Cardiac muscle cell (in vitro differentiated cells and primary cell): ENCODE results near the gene CKS1B. TPM values are rescaled to one million over a fixed set of nuclear protein-coding genes. Genes with fewer than 3 reads are reported as not detected.

Experiments
- DNase-seq, 2 donors: peaks; one replicate each; pipeline versions ENCODE4 v3.0.0 to v3.0.0-alpha.2; 2010 to 2017; ENCODE audit warnings: low read depth in 1 of 2, low spot score in 1 of 2
- H3K27ac ChIP-seq: fragments of 200-600 bp; sonication (generic); 2 replicates; pipeline ENCODE4 v1.5.1; 2016
- H3K27me3 ChIP-seq: fragments of 200-600 bp; sonication (generic); 2 replicates; pipeline ENCODE4 v1.6.0; 2016; ENCODE audit warnings: control low read depth
- H3K36me3 ChIP-seq: fragments of 200-600 bp; sonication (generic); 2 replicates; pipeline ENCODE4 v1.5.1; 2016; ENCODE audit warnings: control low read depth
- H3K4me1 ChIP-seq: fragments of 200-600 bp; sonication (generic); 2 replicates; pipeline ENCODE4 v1.8.1; 2017; ENCODE audit warnings: low read depth, mild to moderate bottlenecking, mixed run types
- H3K4me3 ChIP-seq: fragments of 200-600 bp; sonication (generic); 2 replicates; pipeline ENCODE4 v1.5.1; 2016; ENCODE audit warnings: mild to moderate bottlenecking
- H3K9me3 ChIP-seq: fragments of 200-600 bp; sonication (generic); 2 replicates; pipeline ENCODE4 v1.5.1; 2017; ENCODE audit warnings: low read depth, mild to moderate bottlenecking, control low read depth
- polyA plus RNA-seq: library from polyadenylated mRNA; unstranded; fragments of >200 nt; fragmentation: Nextera tagmentation; extraction: Ambion mirVana; gene quantifications from 2 replicates; pipeline ENCODE4 v1.2.1, GENCODE V29; 2016
- total RNA-seq: library from RNA; depleted of rRNA; stranded (reverse); fragments of >200 nt; gene quantifications from 2 replicates; pipeline ENCODE4 v1.2.3, GENCODE V29; 2016
- TF ChIP-seq, protein P1 (sequence below): IDR thresholded peaks from 2 replicates; pipeline ENCODE4 v1.5.1; 2012; ENCODE audit warnings: low read depth, mild to moderate bottlenecking, low read length

The CKS1B gene
- total and polyA plus RNA-seq, 2 experiments from 2014 or later = 96.5 to 157 TPM

DNA sequence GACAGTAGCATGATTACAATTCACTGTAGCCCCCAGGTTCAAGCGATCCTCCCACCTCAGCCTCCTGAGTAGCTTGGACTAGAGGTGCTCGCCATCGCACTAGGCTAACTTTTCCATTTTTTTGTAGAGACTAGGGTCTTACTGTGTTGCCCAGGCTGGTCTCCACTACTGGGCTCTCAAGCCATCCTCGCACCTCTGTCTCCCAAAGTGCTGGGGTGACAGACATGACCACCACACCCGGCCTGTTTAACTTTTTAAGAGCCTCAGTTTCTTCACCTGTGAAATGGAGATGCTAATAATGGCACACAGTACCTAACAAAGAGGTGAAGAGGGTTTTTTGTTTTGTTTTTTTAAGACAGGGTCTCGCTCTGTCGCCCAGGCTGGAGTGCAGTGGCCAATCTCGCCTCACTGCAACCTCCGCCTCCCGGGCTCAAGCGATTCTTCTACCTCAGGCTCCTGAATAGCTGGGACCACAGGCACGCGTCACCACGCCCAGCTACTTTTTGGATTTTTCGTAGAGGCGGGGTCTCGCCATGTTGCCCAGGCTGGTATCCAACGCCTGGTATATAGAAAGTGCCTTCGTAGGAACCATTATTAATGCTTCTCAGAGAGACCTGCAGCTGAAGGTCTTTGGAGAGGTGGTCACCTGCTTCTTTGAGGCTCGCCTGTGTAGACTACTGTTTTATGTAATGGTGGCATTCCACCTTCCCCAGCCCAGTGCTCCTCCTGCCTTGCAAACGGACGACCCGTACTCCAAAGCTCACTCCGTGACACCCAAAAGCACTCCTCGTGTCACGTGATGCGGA lies 38.5 kb upstream of the CKS1B start:
- H3K27ac ChIP-seq = peak overlapping the region; percentile 99
- TF ChIP-seq, protein P1, sequence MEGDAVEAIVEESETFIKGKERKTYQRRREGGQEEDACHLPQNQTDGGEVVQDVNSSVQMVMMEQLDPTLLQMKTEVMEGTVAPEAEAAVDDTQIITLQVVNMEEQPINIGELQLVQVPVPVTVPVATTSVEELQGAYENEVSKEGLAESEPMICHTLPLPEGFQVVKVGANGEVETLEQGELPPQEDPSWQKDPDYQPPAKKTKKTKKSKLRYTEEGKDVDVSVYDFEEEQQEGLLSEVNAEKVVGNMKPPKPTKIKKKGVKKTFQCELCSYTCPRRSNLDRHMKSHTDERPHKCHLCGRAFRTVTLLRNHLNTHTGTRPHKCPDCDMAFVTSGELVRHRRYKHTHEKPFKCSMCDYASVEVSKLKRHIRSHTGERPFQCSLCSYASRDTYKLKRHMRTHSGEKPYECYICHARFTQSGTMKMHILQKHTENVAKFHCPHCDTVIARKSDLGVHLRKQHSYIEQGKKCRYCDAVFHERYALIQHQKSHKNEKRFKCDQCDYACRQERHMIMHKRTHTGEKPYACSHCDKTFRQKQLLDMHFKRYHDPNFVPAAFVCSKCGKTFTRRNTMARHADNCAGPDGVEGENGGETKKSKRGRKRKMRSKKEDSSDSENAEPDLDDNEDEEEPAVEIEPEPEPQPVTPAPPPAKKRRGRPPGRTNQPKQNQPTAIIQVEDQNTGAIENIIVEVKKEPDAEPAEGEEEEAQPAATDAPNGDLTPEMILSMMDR = no peak

DNA sequence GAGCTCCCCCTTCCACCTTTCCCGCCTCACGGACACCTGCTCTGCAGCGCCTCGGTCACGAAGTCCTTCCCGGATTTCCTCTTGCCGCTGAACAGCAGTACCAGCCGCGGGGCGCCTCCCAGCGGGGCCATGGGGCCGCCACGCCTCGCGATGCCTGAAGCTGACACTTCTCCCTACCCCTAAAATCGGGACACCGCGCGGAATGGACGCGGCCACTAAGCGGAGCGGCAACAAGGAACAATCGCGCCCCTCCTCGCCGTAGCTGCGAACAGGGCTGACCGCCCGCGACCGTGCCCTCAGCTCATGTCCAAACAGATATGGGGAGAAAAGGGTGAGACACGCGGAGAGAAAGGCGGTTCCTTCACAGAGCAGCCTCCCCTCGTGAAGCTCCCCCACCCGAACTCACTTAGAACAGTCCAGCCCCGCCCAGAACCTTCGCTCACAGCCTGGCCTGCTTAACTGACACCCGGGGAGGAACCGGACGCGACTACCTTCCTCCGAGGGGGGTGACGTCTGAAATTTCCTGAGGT lies 37.9 kb upstream of the CKS1B start, which contains the start of gene PMVK:
TSS of gene PMVK (minus strand) at position 165 of the 530 bp plus-strand sequence. CDS start at position 131, 34 bp downstream.
- peak within 1 kb of the TSS; percentile 99 for H3K27ac ChIP-seq
- H3K4me3 ChIP-seq = peak within 1 kb of the TSS; percentile 44
- peaks cover 20% of the 10 kb centered on the region for H3K4me1 ChIP-seq
- H3K9me3 ChIP-seq = no peaks in the 10 kb centered on the region
- H3K27me3 ChIP-seq = no peaks in the 10 kb centered on the region
- TF ChIP-seq, protein P1 = peak; percentile 45
- DNase-seq = peak; percentile 97 to 98
- H3K36me3 ChIP-seq = no peaks in the 10 kb centered on the region

More for the DNA sequence above, 38.5 kb upstream of the CKS1B start:
- Histone ChIP-seq H3K9me3 (no peaks in the 10 kb centered on the region), H3K36me3 (no peaks in the 10 kb centered on the region), H3K27me3 (no peaks in the 10 kb centered on the region), H3K4me1 (peaks cover 19% of the 10 kb centered on the region), H3K4me3 (peak overlapping the region; percentile 44)
- DNase-seq = no peak

DNA sequence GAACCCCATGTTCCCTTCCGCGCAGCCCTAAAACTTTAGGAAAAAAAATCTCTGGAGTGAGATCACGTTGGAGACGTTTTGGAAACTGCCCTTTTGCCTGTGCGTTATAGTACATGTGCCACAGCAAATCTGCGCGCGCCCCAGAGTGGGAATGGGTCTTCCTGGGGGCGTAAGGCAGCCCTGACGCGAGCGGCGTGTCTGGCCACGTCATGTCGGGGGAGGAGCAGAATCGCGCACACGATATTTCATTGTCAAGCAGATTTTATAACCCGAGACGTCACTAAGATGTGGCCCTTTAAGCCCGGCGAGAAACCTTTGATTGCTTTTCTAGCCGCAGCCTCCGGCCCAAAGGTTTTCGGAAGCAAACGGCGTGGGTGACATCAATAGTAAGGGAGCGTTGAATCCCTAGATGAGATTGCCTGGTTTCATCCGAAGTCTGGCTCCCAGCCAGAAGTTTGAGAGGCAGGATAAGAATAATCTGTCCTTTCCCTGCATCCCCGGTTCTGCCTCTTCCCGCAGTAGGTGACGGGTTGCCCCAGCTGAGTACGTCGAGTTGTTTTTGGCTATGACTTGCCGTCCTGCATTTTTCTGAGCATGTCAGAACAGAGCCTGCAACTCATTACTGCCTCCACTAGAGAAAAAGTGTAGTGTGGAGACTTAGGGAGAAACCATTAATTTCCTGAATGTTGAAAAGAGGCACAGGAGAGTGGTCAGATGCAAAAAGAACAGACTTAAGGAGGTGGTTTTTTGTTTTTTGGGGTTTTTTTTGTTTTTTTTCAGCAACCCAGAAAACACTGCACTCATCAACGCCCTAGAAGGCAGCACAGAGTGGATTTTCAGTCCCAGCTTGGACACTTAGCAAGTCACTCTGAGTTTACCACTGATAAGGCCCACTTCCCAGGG lies 37.1 kb upstream of the CKS1B start:
- Histone ChIP-seq H3K4me3 (peak overlapping the region; percentile 44), H3K36me3 (no peaks in the 10 kb centered on the region), H3K27ac (peak overlapping the region; percentile 99), H3K4me1 (peaks cover 16% of the 10 kb centered on the region), H3K9me3 (no peaks in the 10 kb centered on the region), H3K27me3 (no peaks in the 10 kb centered on the region)
- TF ChIP-seq, protein P1 = peak; percentile 37
- peak; percentile 92 to 98 for DNase-seq

DNA sequence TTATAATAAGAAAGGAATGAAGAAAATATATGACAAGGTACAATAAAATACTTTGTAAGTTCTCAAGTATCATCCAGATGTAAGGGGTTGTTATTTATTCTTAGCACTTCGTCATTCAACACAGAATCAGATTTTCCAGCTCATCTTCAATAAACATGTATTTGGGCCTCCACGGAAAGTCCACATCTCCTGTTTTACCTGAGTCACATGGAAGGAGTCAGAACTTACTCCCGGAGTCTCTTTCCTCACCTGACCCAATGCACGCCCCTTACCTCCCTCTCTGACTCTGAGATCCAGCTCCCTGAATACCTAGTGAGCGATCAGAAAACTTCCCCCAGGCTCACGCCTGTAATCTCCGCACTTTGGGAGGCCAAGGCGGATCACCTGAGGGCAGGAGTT lies 36.5 kb upstream of the CKS1B start:
- Histone ChIP-seq H3K27me3 (no peaks in the 10 kb centered on the region), H3K27ac (peak overlapping the region; percentile 99), H3K4me3 (peak overlapping the region; percentile 44), H3K36me3 (no peaks in the 10 kb centered on the region), H3K4me1 (peaks cover 16% of the 10 kb centered on the region), H3K9me3 (no peaks in the 10 kb centered on the region)
- TF ChIP-seq, protein P1 = no peak
- DNase-seq = no peak
